Prostate gland (tissue), 2 donors: ENCODE measurements around the gene SCN7A. TPM values are rescaled to one million over a fixed set of nuclear protein-coding genes. Genes with fewer than 3 reads are reported as not detected.
A peak's percentile ranks its signal among the peaks of the same experiment; 100 is the strongest.

Experiments
- DNase-seq: peaks from one replicate; pipeline ENCODE4 v3.0.0-alpha.2; 2019; ENCODE audit warnings: low spot score
- H3K27ac ChIP-seq, 2 donors: fragments of 200-600 bp; sonication (generic); 2 replicates each; pipeline ENCODE4 v1.5.1; 2017 to 2019
- H3K27me3 ChIP-seq: fragments of 200-600 bp; sonication (generic); replicated peaks from 2 replicates; pipeline ENCODE4 v1.5.1; 2019; ENCODE audit not compliant: insufficient read depth
- H3K36me3 ChIP-seq, 2 donors: fragments of 200-600 bp; sonication (generic); 1 replicate in 1 of 2; 2 replicates in 1 of 2; pipeline versions ENCODE4 v1.5.1 to v1.8.1; 2017 to 2019
- H3K4me1 ChIP-seq: fragments of 200-600 bp; sonication (generic); replicated peaks from 2 replicates; pipeline ENCODE4 v1.5.1; 2019
- H3K4me3 ChIP-seq, 2 donors: fragments of 200-600 bp; sonication (generic); 2 replicates each; pipeline ENCODE4 v1.5.1; 2017 to 2019
- H3K9me3 ChIP-seq: fragments of 200-600 bp; sonication (generic); 2 replicates; pipeline ENCODE4 v1.5.1; 2017
- CTCF ChIP-seq, 4 experiments: fragments of 200-600 bp in 2 of 4; fragments of 450-650 bp in 2 of 4; sonication (generic) in 2 of 4; IDR thresholded peaks; 1 replicate in 3 of 4; 2 replicates in 1 of 4; pipeline ENCODE4 v1.5.1; 2016 to 2019; ENCODE audit warnings: antibody characterized with exemption in 4 of 4, mild to moderate bottlenecking in 2 of 4, moderate library complexity in 2 of 4
- POLR2A ChIP-seq: fragments of 450-650 bp; IDR thresholded peaks from one replicate; pipeline ENCODE4 v1.6.1; 2016; ENCODE audit warnings: antibody characterized with exemption, mild to moderate bottlenecking
- POLR2AphosphoS5 ChIP-seq: sonication (generic); formaldehyde crosslinking; IDR thresholded peaks from one replicate; pipeline ENCODE4 v1.6.1; 2017; ENCODE audit warnings: antibody characterized with exemption
- WGBS: methylation state at CpG from one replicate; pipeline ENCODE4 v1.1.5; 2018; 5-methylcytosine and 5-hydroxymethylcytosine counted together
- intact Hi-C: fragments of 100-400 bp; cut with DNase I; formaldehyde crosslinking; loops from one replicate; pipeline ENCODE4 v1.14.2; 2022
- total RNA-seq, 2 donors: library from RNA; depleted of rRNA; stranded (reverse); fragments of >200 nt; gene quantifications; one replicate each; pipeline ENCODE4 v1.1.0, GENCODE V29; 2016

Gene SCN7A
- total RNA-seq, 2 donors from 2014 or later: 6.3 to 16.5 TPM

- Histone ChIP-seq H3K9me3 (no peaks in the 10 kb centered on the region), H3K36me3 (no peaks in the 10 kb centered on the region), H3K27ac (no peak overlapping the region), H3K27me3 (no peaks in the 10 kb centered on the region), H3K4me1 (no peaks in the 10 kb centered on the region), H3K4me3 (peak overlapping the region; percentile 31 to 37)
- DNase-seq: no peak
- TF ChIP-seq POLR2AphosphoS5 (no peak), CTCF (IDR thresholded peaks at IDR 0.05) (no peak), POLR2A (no peak)
- intact Hi-C loops: no loop called here
- WGBS: under 1% methylated on average over 17 of the region's 17 CpGs
Observed at GRCh38 chr2:166375195-166375735, 118.8 kb downstream of the SCN7A start.

GRCh38 chr2:166373951-166374350 is 120.1 kb downstream of the SCN7A start:
- no peak overlapping the region for H3K27ac ChIP-seq
- no peak for DNase-seq
- no peaks in the 10 kb centered on the region for H3K4me1 ChIP-seq
- H3K27me3 ChIP-seq: no peaks in the 10 kb centered on the region
- no peaks in the 10 kb centered on the region for H3K9me3 ChIP-seq
- intact Hi-C loops: no loop called here
- TF ChIP-seq POLR2A: no peak
- no peak for TF ChIP-seq CTCF (IDR thresholded peaks at IDR 0.05)
- no peak for TF ChIP-seq POLR2AphosphoS5
- no peak overlapping the region for H3K4me3 ChIP-seq
- H3K36me3 ChIP-seq: no peaks in the 10 kb centered on the region

- Histone ChIP-seq H3K9me3 (no peaks in the 10 kb centered on the region), H3K27me3 (no peaks in the 10 kb centered on the region), H3K4me1 (no peaks in the 10 kb centered on the region), H3K27ac (no peak overlapping the region), H3K36me3 (no peaks in the 10 kb centered on the region), H3K4me3 (no peak overlapping the region)
- TF ChIP-seq POLR2AphosphoS5: no peak
- no peak for TF ChIP-seq POLR2A
- TF ChIP-seq CTCF (IDR thresholded peaks at IDR 0.05): no peak
- no peak for DNase-seq
- intact Hi-C loops: no loop called here
Observed at GRCh38 chr2:166373539-166373938, 120.5 kb downstream of the SCN7A start.

DNA sequence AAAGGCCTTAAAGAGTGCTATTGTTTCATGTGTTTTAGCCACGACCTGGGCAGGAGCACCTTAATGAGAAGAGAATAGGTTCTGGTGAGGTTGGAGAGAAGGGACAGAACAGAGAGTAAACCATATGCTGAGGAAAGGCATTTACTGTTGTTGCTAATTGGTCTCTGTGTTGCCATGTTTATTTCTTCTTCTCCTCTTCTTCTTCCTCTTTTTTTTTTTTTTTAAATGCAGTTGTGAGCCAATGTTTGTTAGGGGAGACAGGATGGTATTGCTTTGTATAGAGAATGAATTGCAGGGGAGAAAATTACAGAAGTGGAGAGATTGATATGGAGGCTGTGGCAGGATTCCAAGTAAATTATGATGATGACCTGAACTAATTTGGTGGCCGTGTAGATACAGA is 120.9 kb downstream of the SCN7A start:
- Histone ChIP-seq H3K9me3 (no peaks in the 10 kb centered on the region), H3K27ac (no peak overlapping the region), H3K36me3 (no peaks in the 10 kb centered on the region), H3K4me3 (no peak overlapping the region), H3K27me3 (no peaks in the 10 kb centered on the region), H3K4me1 (no peaks in the 10 kb centered on the region)
- TF ChIP-seq POLR2AphosphoS5 (no peak), CTCF (IDR thresholded peaks at IDR 0.05) (no peak), POLR2A (no peak)
- 65% methylated on average over 2 of the region's 2 CpGs for WGBS
- intact Hi-C loops: no loop called here
- DNase-seq: no peak

DNA sequence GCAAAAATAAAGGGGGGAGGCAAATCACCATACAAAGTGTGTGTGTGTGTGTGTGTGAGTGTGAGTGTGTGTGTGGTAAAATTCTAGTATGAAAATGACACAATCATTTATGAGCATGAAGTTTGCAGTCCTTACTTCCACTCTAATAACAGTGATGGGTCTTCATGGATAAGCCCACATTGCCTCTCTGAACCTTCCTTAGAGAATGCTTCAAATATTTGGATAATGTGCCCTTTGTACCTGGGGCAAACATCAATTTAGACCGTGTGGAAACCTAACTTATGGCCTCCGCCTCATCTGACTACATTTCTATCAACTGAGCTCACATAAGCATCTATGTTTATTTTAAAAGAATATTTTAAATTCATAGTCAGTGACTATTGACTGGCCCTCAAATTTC is 122.0 kb downstream of the SCN7A start:
- no peaks in the 10 kb centered on the region for H3K27me3 ChIP-seq
- no peaks in the 10 kb centered on the region for H3K4me1 ChIP-seq
- no peaks in the 10 kb centered on the region for H3K36me3 ChIP-seq
- DNase-seq: no peak
- intact Hi-C loops: no loop called here
- no peak overlapping the region for H3K27ac ChIP-seq
- H3K9me3 ChIP-seq: no peaks in the 10 kb centered on the region
- no peak overlapping the region for H3K4me3 ChIP-seq
- TF ChIP-seq POLR2AphosphoS5 (no peak), CTCF (IDR thresholded peaks at IDR 0.05) (no peak), POLR2A (no peak)
- 83% methylated on average over 2 of the region's 2 CpGs for WGBS
